ENCODE results near the gene TRMT1L. TPM values are rescaled to one million over a fixed set of nuclear protein-coding genes. Genes with fewer than 3 reads are reported as not detected.

Gene TRMT1L
- polyA plus RNA-seq, 3 donors: 5.0 to 11.5 (median 7.4) TPM

GRCh38 chr1:185129708-185130107, 27.0 kb downstream of the TRMT1L start:
- no peak overlapping the region for H3K27ac Mint-ChIP-seq
- Histone ChIP-seq H3K27ac (ENCODE audit: low read depth in 1 of 2, low read length in 2 of 2) (no peak overlapping the region), H3K4me2 (replicated peaks; ENCODE audit: extremely low read depth, low read length, poor library complexity, severe bottlenecking) (no peak overlapping the region), H3K9ac (ENCODE audit: insufficient read depth, low read length, poor library complexity, severe bottlenecking) (no peak overlapping the region), H4K20me1 (ENCODE audit: insufficient read depth, low read length) (no peaks in the 10 kb centered on the region), H3K9me3 (replicated peaks in 1 of 2; ENCODE audit: control insufficient read depth in 1 of 2, insufficient read depth in 1 of 2, low read length in 2 of 2) (peaks cover 0 to 9% of the 10 kb centered on the region in 2 donors), H3K4me3 (replicated peaks in 1 of 3; ENCODE audit: low read depth in 2 of 3, low read length in 3 of 3) (no peak overlapping the region), H2AFZ (ENCODE audit: insufficient read depth, low read depth, low read length, poor library complexity, severe bottlenecking) (no peak overlapping the region), H3K36me3 (replicated peaks in 1 of 2; ENCODE audit: control insufficient read depth in 1 of 2, insufficient read depth in 2 of 2, low read length in 2 of 2) (peaks cover 72 to 99% of the 10 kb centered on the region in 2 donors), H3K27me3 (ENCODE audit: control insufficient read depth in 2 of 2, insufficient read depth in 2 of 2, low read length in 2 of 2) (no peaks in the 10 kb centered on the region), H3K79me2 (ENCODE audit: insufficient read depth, low read length) (no peaks in the 10 kb centered on the region), H3K4me1 (ENCODE audit: control insufficient read depth in 1 of 2, insufficient read depth in 2 of 2, low read length in 2 of 2) (no peaks in the 10 kb centered on the region)
- peaks cover 0 to 16% (median 11%) of the 10 kb centered on the region in 7 donors for H3K9me3 Mint-ChIP-seq
- TF ChIP-seq CTCF (IDR thresholded peaks at IDR 0.05): no peak
- DNase-seq: no peak
- H3K4me1 Mint-ChIP-seq: peaks cover 2% of the 10 kb centered on the region
- peaks cover 72 to 87% of the 10 kb centered on the region in 2 donors for H3K36me3 Mint-ChIP-seq
- no peak overlapping the region for H3K4me3 Mint-ChIP-seq
- no peaks in the 10 kb centered on the region for H3K27me3 Mint-ChIP-seq (ENCODE audit: low read depth in 3 of 3)
- intact Hi-C loops (cut with micrococcal nuclease): no loop called here
- 100% methylated on average over 1 of the region's 2 CpGs for WGBS (ENCODE audit: insufficient coverage)

- H3K9ac ChIP-seq (ENCODE audit: insufficient read depth, low read length, poor library complexity, severe bottlenecking): no peak overlapping the region
- Mint-ChIP-seq H3K27ac (peak overlapping the region in 2 of 7 donors; percentile 8 to 37), H3K4me1 (no peaks in the 10 kb centered on the region), H3K36me3 (peaks cover 13 to 17% of the 10 kb centered on the region in 2 donors), H3K9me3 (peaks cover 13 to 25% (median 18%) of the 10 kb centered on the region in 7 donors), H3K4me3 (no peak overlapping the region), H3K27me3 (ENCODE audit: low read depth in 3 of 3) (peaks cover 0 to 5% (median 0%) of the 10 kb centered on the region in 3 donors)
- no peak overlapping the region for H3K27ac ChIP-seq (ENCODE audit: low read depth in 1 of 2, low read length in 2 of 2)
- H3K27me3 ChIP-seq (ENCODE audit: control insufficient read depth in 2 of 2, insufficient read depth in 2 of 2, low read length in 2 of 2): no peaks in the 10 kb centered on the region
- no peak for TF ChIP-seq CTCF (IDR thresholded peaks at IDR 0.05)
- peaks cover 11 to 13% of the 10 kb centered on the region in 2 donors for H3K9me3 ChIP-seq (replicated peaks in 1 of 2; ENCODE audit: control insufficient read depth in 1 of 2, insufficient read depth in 1 of 2, low read length in 2 of 2)
- DNase-seq: no peak
- no CpG with 5 or more reads among the region's 2 CpGs for WGBS (ENCODE audit: insufficient coverage)
- intact Hi-C loops (cut with micrococcal nuclease): no loop called here
- no peak overlapping the region for H3K4me2 ChIP-seq (replicated peaks; ENCODE audit: extremely low read depth, low read length, poor library complexity, severe bottlenecking)
- H3K79me2 ChIP-seq (ENCODE audit: insufficient read depth, low read length): no peaks in the 10 kb centered on the region
- no peak overlapping the region for H2AFZ ChIP-seq (ENCODE audit: insufficient read depth, low read depth, low read length, poor library complexity, severe bottlenecking)
- no peaks in the 10 kb centered on the region for H3K4me1 ChIP-seq (ENCODE audit: control insufficient read depth in 1 of 2, insufficient read depth in 2 of 2, low read length in 2 of 2)
- H3K4me3 ChIP-seq (replicated peaks in 1 of 3; ENCODE audit: low read depth in 2 of 3, low read length in 3 of 3): no peak overlapping the region
- H4K20me1 ChIP-seq (ENCODE audit: insufficient read depth, low read length): no peaks in the 10 kb centered on the region
- H3K36me3 ChIP-seq (replicated peaks in 1 of 2; ENCODE audit: control insufficient read depth in 1 of 2, insufficient read depth in 2 of 2, low read length in 2 of 2): peaks cover 0 to 9% of the 10 kb centered on the region in 2 donors
Observed at GRCh38 chr1:185112356-185112755, 44.4 kb downstream of the TRMT1L start.

Measured in CD14-positive monocyte (primary cell).